A549 (cell line): ENCODE measurements around the gene TGIF1.

Source experiments
- CBX8 ChIP-seq: fragments of 200-600 bp; sonication (generic); IDR thresholded peaks from 2 replicates; pipeline ENCODE4 v1.6.1; 2016
- CEBPB ChIP-seq, 2 experiments: fragments of >200 bp in 1 of 2; sonication (Bioruptor Twin) in 1 of 2; formaldehyde crosslinking in 1 of 2; IDR thresholded peaks; 2 replicates each; pipeline ENCODE4 v1.6.1; 2012 to 2016
- CTCF ChIP-seq: fragments of >200 bp; sonication (Bioruptor Twin); formaldehyde crosslinking; IDR thresholded peaks from 3 replicates; pipeline ENCODE4 v1.5.1; 2016
- EP300 ChIP-seq, 2 experiments: fragments of >200 bp; sonication (Bioruptor Twin); formaldehyde crosslinking; IDR thresholded peaks; 2 replicates in 1 of 2; 3 replicates in 1 of 2; pipeline ENCODE4 v1.6.1; 2016 to 2017
- ESRRA ChIP-seq: fragments of 150-350 bp; IDR thresholded peaks from 2 replicates; pipeline ENCODE4 v1.6.1; 2014; ENCODE audit warnings: mild to moderate bottlenecking, low read length, borderline replicate concordance
- MAFK ChIP-seq: fragments of 450-650 bp; IDR thresholded peaks from 2 replicates; pipeline ENCODE4 v1.6.1; 2014; ENCODE audit not compliant: partially characterized antibody
- MAZ ChIP-seq: fragments of 150-350 bp; IDR thresholded peaks from 2 replicates; pipeline ENCODE4 v1.6.1; 2014; ENCODE audit warnings: antibody characterized with exemption, low read depth, low read length, borderline replicate concordance
- TF ChIP-seq, protein P1 (sequence below): fragments of 200-600 bp; sonication (generic); IDR thresholded peaks from 2 replicates; pipeline ENCODE4 v1.6.1; 2016; ENCODE audit warnings: antibody characterized with exemption, mild to moderate bottlenecking, moderate library complexity

DNA sequence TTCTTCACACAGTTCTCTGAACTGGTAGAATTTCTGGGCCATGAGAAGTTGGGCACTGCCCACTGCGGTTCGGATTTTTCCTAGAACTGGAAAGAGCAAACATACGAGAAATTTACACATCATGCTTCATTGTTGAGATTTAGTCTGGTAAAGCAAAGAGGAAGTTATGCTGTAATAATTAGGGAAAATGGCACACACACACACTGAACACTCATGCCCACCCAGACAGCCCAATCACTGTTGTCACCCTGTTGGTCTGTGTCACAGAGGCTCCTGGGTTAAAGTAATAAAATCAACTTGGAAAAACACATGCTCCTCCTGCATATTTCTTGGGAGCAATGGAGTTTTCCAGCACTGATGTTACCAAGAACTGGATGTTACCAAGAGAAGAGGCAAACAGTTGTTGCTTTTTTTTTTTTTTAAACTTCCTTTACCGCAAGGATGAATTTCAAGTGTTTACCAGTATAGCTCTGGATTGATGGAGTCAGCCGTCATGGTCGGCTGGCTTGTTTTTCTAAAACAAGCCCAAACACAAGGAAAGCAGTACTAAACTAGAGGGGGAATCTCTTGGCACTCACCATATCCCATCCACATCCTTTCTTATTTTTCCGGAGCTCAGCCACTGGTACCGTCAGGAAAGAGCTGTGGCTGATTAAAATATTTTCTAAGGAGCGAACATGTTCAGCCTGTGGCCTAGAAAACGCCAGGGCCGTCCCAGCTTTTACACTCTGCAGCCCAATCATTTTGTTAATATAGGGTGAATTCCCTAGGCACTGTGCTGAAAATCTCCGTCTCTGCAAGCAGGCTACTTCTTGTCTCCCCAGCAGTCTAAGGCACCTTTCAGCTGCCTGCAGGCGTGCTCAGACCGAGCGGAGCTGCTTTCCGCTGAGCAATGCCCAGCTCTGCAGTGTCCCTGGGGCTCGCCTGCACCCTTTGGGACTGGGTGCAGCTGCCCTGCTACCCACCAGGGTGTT, 58.9 kb downstream of the TGIF1 start:
- TF ChIP-seq CBX8 (no peak), CEBPB (IDR thresholded peaks at IDR 0.05) (no peak), MAFK (no peak), EP300 (IDR thresholded peaks at IDR 0.05) (no peak), ESRRA (no peak), MAZ (no peak), CTCF (no peak)
- TF ChIP-seq, protein P1, sequence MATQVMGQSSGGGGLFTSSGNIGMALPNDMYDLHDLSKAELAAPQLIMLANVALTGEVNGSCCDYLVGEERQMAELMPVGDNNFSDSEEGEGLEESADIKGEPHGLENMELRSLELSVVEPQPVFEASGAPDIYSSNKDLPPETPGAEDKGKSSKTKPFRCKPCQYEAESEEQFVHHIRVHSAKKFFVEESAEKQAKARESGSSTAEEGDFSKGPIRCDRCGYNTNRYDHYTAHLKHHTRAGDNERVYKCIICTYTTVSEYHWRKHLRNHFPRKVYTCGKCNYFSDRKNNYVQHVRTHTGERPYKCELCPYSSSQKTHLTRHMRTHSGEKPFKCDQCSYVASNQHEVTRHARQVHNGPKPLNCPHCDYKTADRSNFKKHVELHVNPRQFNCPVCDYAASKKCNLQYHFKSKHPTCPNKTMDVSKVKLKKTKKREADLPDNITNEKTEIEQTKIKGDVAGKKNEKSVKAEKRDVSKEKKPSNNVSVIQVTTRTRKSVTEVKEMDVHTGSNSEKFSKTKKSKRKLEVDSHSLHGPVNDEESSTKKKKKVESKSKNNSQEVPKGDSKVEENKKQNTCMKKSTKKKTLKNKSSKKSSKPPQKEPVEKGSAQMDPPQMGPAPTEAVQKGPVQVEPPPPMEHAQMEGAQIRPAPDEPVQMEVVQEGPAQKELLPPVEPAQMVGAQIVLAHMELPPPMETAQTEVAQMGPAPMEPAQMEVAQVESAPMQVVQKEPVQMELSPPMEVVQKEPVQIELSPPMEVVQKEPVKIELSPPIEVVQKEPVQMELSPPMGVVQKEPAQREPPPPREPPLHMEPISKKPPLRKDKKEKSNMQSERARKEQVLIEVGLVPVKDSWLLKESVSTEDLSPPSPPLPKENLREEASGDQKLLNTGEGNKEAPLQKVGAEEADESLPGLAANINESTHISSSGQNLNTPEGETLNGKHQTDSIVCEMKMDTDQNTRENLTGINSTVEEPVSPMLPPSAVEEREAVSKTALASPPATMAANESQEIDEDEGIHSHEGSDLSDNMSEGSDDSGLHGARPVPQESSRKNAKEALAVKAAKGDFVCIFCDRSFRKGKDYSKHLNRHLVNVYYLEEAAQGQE = no peak
